ENCODE results near the gene HEXD.

HEXD gene

GRCh38 chr17:82489851-82490511 is 71.8 kb downstream of the HEXD start:
- no peak for DNase-seq (ENCODE audit: low spot score)

GRCh38 chr17:82490512-82491195 is 72.5 kb downstream of the HEXD start:
- no peak for DNase-seq (ENCODE audit: low spot score)

- no peak for DNase-seq (ENCODE audit: low spot score)
These were observed 73.0 kb downstream of the HEXD start for GRCh38 chr17:82491196-82491530.

- no peak for DNase-seq (ENCODE audit: low spot score)
These were observed 73.4 kb downstream of the HEXD start for GRCh38 chr17:82491533-82491932.

Data from left forelimb (tissue), 1 donor.